ENCODE measurements around the gene FEZF2. TPM values are rescaled to one million over a fixed set of nuclear protein-coding genes. Genes with fewer than 3 reads are reported as not detected.

Gene FEZF2
- total and polyA plus RNA-seq, 2 of the 8 experiments (the other 6 are each of a cell fraction or from before 2014, with no cell fraction given), result 0.06 TPM; not detected in 1

DNA sequence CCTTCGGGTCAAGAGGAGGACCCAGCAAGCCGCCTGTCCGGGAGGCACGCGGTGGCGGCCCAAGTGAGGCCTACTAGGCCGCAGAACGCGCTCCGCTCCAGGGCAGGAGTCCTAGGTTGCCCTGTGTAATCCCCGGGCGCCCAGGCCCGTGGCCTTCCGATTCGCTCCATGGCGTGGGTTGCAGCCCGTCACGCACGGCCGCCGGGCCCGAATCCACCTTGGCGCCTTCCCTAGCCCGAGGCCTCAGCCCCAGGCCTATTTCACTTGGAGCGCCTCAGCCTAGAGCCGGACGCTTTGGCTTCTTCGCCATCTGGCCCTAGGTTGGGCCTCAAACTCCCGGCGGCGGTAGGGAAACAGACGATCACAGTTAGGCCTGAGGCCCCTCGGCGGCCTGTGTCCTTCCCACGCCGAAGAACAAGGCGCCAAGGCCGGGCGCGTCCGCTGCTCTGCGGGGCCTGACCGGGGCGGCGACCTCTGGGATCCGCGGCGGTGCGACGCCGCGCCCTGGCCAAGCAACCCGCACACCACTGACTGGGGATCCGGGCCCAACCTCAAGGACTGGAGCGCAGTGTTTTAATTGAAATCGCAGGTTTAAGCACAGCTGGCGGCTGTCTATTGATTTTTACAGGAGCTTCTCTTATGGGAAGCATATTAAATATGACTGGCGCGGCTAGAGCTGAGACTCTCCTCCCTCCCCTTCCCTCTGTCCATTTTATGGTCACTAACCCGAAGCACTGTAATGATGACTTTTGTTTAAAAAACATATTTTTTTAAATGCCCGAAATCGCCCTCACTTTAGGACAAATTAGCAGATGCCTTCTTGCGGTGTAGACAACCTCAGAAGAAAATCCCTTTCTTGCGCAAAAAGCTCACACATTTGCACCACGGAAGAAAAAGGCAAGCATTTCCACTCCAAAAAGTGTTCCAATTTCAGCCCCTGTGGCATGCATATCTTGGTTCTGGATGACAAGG, 3.8 kb upstream of the FEZF2 start (continued):
- peak; percentile 95 for TF ChIP-seq RNF2 (IDR thresholded peaks at IDR 0.05; ENCODE audit: borderline replicate concordance, low read depth, low read length, missing control alignments, poor library complexity, severe bottlenecking)
- TF ChIP-seq KDM4A (IDR thresholded peaks at IDR 0.05; ENCODE audit: low read depth, low read length, severe bottlenecking), result peak; percentile 44
- no peak for TF ChIP-seq PHF8 (conservative IDR thresholded peaks at IDR 0.05; ENCODE audit: low read depth, low read length)
- TF ChIP-seq SP4 (IDR thresholded peaks at IDR 0.05; ENCODE audit: low read length), result no peak
- no peak for TF ChIP-seq ZNF274 (IDR thresholded peaks at IDR 0.05; ENCODE audit: borderline replicate concordance, extremely low read depth, low read length)
- peak; percentile 100 for TF ChIP-seq EZH2 (IDR thresholded peaks at IDR 0.05; ENCODE audit: low read depth, low read length, severe bottlenecking)
- no peak for TF ChIP-seq CHD1 (IDR thresholded peaks at IDR 0.05; ENCODE audit: low read depth, low read length)
- no peak for TF ChIP-seq NRF1 (IDR thresholded peaks at IDR 0.05; ENCODE audit: low read depth, low read length)
- no peak for TF ChIP-seq CTCF (IDR thresholded peaks at IDR 0.05; ENCODE audit: control extremely low read depth in 1 of 3, insufficient read depth in 1 of 3, low read depth in 1 of 3, low read length in 3 of 3)
- TF ChIP-seq ATF2 (IDR thresholded peaks at IDR 0.05; ENCODE audit: low read length), result no peak
